K562 (cell line): ENCODE measurements around the gene RHOBTB3. TPM values are rescaled to one million over a fixed set of nuclear protein-coding genes. Genes with fewer than 3 reads are reported as not detected.
A peak's percentile ranks its signal among the peaks of the same experiment; 100 is the strongest.

Experiments
- ATF1 ChIP-seq, 2 experiments: fragments of 450-650 bp in 1 of 2; IDR thresholded peaks; 2 replicates each; pipeline ENCODE4 v1.6.1; 2016; ENCODE audit warnings: missing compliant biosample characterization in 1 of 2, missing genetic modification characterization in 1 of 2
- ATF7 ChIP-seq: fragments of 450-650 bp; IDR thresholded peaks from 2 replicates; pipeline ENCODE4 v1.7.1; 2014; ENCODE audit warnings: mild to moderate bottlenecking, moderate library complexity
- BRD9 ChIP-seq: fragments of 450-650 bp; IDR thresholded peaks from 2 replicates; pipeline ENCODE4 v1.6.1; 2018; ENCODE audit warnings: low read depth; ENCODE audit not compliant: partially characterized antibody
- CCNT2 ChIP-seq: IDR thresholded peaks from 2 replicates; pipeline ENCODE4 v1.6.1; 2011; ENCODE audit warnings: borderline replicate concordance, low read depth, mild to moderate bottlenecking, moderate library complexity, mixed read lengths, low read length; ENCODE audit not compliant: insufficient read length; ENCODE audit errors: extremely low read depth
- CREM ChIP-seq: IDR thresholded peaks from 2 replicates; pipeline ENCODE4 v1.6.1; 2014; ENCODE audit warnings: antibody characterized with exemption, low read depth
- EHMT2 ChIP-seq: fragments of 450-650 bp; IDR thresholded peaks from 2 replicates; pipeline ENCODE4 v1.6.1; 2018; ENCODE audit warnings: antibody characterized with exemption
- HDAC2 ChIP-seq: fragments of 450-650 bp; IDR thresholded peaks from 2 replicates; pipeline ENCODE4 v1.6.1; 2016; ENCODE audit warnings: mild to moderate bottlenecking
- IFI16 ChIP-seq: fragments of 250-450 bp; sonication (Bioruptor Pico); IDR thresholded peaks from 2 replicates; pipeline ENCODE4 v2.1.2; 2022; ENCODE audit warnings: mild to moderate bottlenecking, inconsistent platforms
- JUN ChIP-seq, 2 experiments: sonication (generic) in 1 of 2; formaldehyde crosslinking in 1 of 2; IDR thresholded peaks; 2 replicates each; pipeline versions ENCODE4 v1.6.1 to v1.8.0; 2012 to 2022; ENCODE audit warnings: borderline replicate concordance in 2 of 2, mild to moderate bottlenecking in 2 of 2, improper control_type of control experiment in 1 of 2, low read depth in 1 of 2, low read length in 1 of 2, missing genetic modification reagents in 1 of 2
- MEF2A ChIP-seq: IDR thresholded peaks from 2 replicates; pipeline ENCODE4 v1.6.1; 2011; ENCODE audit warnings: low read depth, mild to moderate bottlenecking, low read length, moderate library complexity; ENCODE audit not compliant: control insufficient read depth
- NFRKB ChIP-seq: fragments of 450-650 bp; IDR thresholded peaks from 2 replicates; pipeline ENCODE4 v1.6.1; 2016; ENCODE audit warnings: low read depth
- NRF1 ChIP-seq, 2 experiments: fragments of 450-650 bp; IDR thresholded peaks in 1 of 2; conservative IDR thresholded peaks in 1 of 2; 2 replicates each; pipeline ENCODE4 v1.6.1; 2014; ENCODE audit warnings: mild to moderate bottlenecking in 2 of 2
- POLR2AphosphoS5 ChIP-seq: IDR thresholded peaks from 2 replicates; pipeline ENCODE4 v1.6.1; 2011; ENCODE audit warnings: mild to moderate bottlenecking, low read depth, low read length, moderate library complexity; ENCODE audit not compliant: control insufficient read depth, insufficient read depth
- RAD21 ChIP-seq, 2 experiments: fragments of 250-450 bp in 1 of 2; fragments of 450-650 bp in 1 of 2; sonication (Bioruptor Pico) in 1 of 2; formaldehyde crosslinking in 1 of 2; IDR thresholded peaks in 1 of 2; conservative IDR thresholded peaks in 1 of 2; 2 replicates each; pipeline versions ENCODE4 v1.4.0 to v1.8.0; 2020 to 2022; ENCODE audit warnings: mild to moderate bottlenecking in 2 of 2, moderate library complexity in 1 of 2
- SMAD4 ChIP-seq: fragments of 250-450 bp; sonication (Bioruptor Pico); conservative IDR thresholded peaks from 2 replicates; pipeline ENCODE4 v1.8.0; 2021; ENCODE audit warnings: inconsistent platforms, mild to moderate bottlenecking, moderate library complexity
- STAT5A ChIP-seq: IDR thresholded peaks from 2 replicates; pipeline ENCODE4 v1.6.1; 2012; ENCODE audit warnings: low read length, inconsistent platforms, borderline replicate concordance
- SUPT5H ChIP-seq: fragments of 450-650 bp; IDR thresholded peaks from 2 replicates; pipeline ENCODE4 v1.6.1; 2016
- ZBTB5 ChIP-seq: fragments of 450-650 bp; IDR thresholded peaks from 2 replicates; pipeline ENCODE4 v1.6.1; 2017; ENCODE audit warnings: antibody characterized with exemption
- ZMIZ1 ChIP-seq, 2 experiments: fragments of 150-350 bp in 1 of 2; IDR thresholded peaks; 2 replicates each; pipeline ENCODE4 v1.6.1; 2012 to 2016; ENCODE audit warnings: low read depth in 2 of 2, low read length in 2 of 2, mild to moderate bottlenecking in 1 of 2, moderate library complexity in 1 of 2
- ZNF583 ChIP-seq: fragments of 250-450 bp; sonication (Bioruptor Pico); IDR thresholded peaks from 2 replicates; pipeline ENCODE4 v1.4.0; 2020
- ZNF785 ChIP-seq: fragments of 250-450 bp; sonication (Bioruptor Pico); IDR thresholded peaks from 2 replicates; pipeline ENCODE4 v1.4.0; 2020; ENCODE audit warnings: mild to moderate bottlenecking
- polyA plus RNA-seq, 8 experiments: library from polyadenylated mRNA; depleted of rRNA in 4 of 8; stranded (reverse) in 5 of 8; unstranded in 3 of 8; fragments of >200 nt; fragmentation: Nextera tagmentation in 2 of 8; fragmentation: Illumina TruSeq in 1 of 8; extraction: Ambion mirVana in 2 of 8; extraction: Trizol in 1 of 8; gene quantifications; 2 replicates each; pipeline versions ENCODE4 v1.2.1 to v1.2.3, GENCODE V29; 2011 to 2014; ENCODE audit warnings: inconsistent platforms in 1 of 8, missing spikeins in 1 of 8
- total RNA-seq, 7 experiments: library from RNA; depleted of rRNA in 6 of 7; stranded (reverse); fragments of >200 nt in 6 of 7; fragmentation: Illumina TruSeq in 2 of 7; extraction: Trizol in 2 of 7; gene quantifications; 2 replicates each; pipeline versions ENCODE4 v1.2.1 to v1.2.3, GENCODE V29; 2011 to 2021; ENCODE audit warnings: low replicate concordance in 1 of 7

Gene RHOBTB3
- total and polyA plus RNA-seq, 9 of the 15 experiments (the other 6 are each of a cell fraction or from before 2014, with no cell fraction given), result 39.7 to 143 (median 115) TPM

- TF ChIP-seq POLR2AphosphoS5 (peak; percentile 98), RAD21 (CRISPR knock-in tag; conservative IDR thresholded peaks at IDR 0.05 in 1 of 2, IDR thresholded peaks at IDR 0.05 in 1 of 2) (peak in 1 of 2 experiments; percentile 37; a peak in 2 of 4 replicates), JUN (IDR thresholded peaks at IDR 0.05; ENCODE audit: borderline replicate concordance, low read depth, low read length) (peak; percentile 97), JUN (CRISPR knock-in tag; IDR thresholded peaks at IDR 0.05; ENCODE audit: borderline replicate concordance) (peak; percentile 95), ATF7 (peak; percentile 82), ZMIZ1 (IDR thresholded peaks at IDR 0.05; ENCODE audit: low read depth in 2 of 2, low read length in 2 of 2) (peak in 1 of 2 experiments; percentile 97; a peak in 2 of 4 replicates), IFI16 (no peak), EHMT2 (peak; percentile 93), ZBTB5 (peak; percentile 74; the same call in 1 of the 2 replicates), CCNT2 (peak; percentile 98), SMAD4 (CRISPR knock-in tag) (peak; percentile 99), ZNF785 (no peak), CREM (peak; percentile 89), NFRKB (peak; percentile 85; the same call in 1 of the 2 replicates), ATF1 (CRISPR knock-in tag; IDR thresholded peaks at IDR 0.05) (no peak), ATF1 (tag; IDR thresholded peaks at IDR 0.05) (peak; percentile 52; the same call in 1 of the 2 replicates), NRF1 (conservative IDR thresholded peaks at IDR 0.05 in 1 of 2, IDR thresholded peaks at IDR 0.05 in 1 of 2) (peak; percentile 46 to 56; a peak in 2 of 4 replicates), MEF2A (peak; percentile 82), SUPT5H (peak; percentile 74), HDAC2 (peak; percentile 82; the same call in 1 of the 2 replicates), BRD9 (peak; percentile 88), STAT5A (peak; percentile 96), ZNF583 (peak; percentile 68; the same call in 1 of the 2 replicates)
Measured at GRCh38 chr5:95712347-95712958, 18.7 kb upstream of the RHOBTB3 start (continued).
